OCI-LY1 (cell line): ENCODE measurements around the gene HLCS.

Experiments
- EZH2 ChIP-seq: fragments of 200-600 bp; sonication (generic), shearing (Covaris generic); IDR thresholded peaks from 2 replicates; pipeline ENCODE4 v1.8.0; 2017; ENCODE audit warnings: borderline replicate concordance, mixed run types, mild to moderate bottlenecking, antibody characterized with exemption, low read length, moderate library complexity, mixed read lengths
- TF ChIP-seq, protein P1 (sequence below): fragments of 200-600 bp; sonication (generic), shearing (Covaris generic); IDR thresholded peaks from 2 replicates; pipeline ENCODE4 v1.5.1; 2017; ENCODE audit warnings: mild to moderate bottlenecking, antibody characterized with exemption, low read length, moderate library complexity, mixed read lengths

DNA sequence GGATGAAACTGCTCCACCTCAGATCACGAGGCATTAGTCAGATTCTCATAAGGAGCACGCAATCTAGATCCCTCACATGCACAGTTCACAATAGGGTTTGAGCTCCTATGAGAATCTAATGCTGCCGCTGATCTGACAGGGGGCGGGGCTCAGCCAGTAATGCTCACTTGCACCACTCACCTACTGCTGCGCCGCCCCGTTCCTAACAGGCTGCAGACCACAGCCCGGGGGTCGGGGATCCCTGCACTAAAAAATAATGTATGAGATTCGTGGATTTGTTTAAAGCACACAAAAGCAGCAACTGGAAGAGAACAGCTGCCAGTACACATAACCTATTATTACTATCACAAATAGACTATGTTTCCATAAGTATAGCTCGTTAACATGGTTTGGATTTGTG, 72.9 kb downstream of the HLCS start:
- TF ChIP-seq, protein P1, sequence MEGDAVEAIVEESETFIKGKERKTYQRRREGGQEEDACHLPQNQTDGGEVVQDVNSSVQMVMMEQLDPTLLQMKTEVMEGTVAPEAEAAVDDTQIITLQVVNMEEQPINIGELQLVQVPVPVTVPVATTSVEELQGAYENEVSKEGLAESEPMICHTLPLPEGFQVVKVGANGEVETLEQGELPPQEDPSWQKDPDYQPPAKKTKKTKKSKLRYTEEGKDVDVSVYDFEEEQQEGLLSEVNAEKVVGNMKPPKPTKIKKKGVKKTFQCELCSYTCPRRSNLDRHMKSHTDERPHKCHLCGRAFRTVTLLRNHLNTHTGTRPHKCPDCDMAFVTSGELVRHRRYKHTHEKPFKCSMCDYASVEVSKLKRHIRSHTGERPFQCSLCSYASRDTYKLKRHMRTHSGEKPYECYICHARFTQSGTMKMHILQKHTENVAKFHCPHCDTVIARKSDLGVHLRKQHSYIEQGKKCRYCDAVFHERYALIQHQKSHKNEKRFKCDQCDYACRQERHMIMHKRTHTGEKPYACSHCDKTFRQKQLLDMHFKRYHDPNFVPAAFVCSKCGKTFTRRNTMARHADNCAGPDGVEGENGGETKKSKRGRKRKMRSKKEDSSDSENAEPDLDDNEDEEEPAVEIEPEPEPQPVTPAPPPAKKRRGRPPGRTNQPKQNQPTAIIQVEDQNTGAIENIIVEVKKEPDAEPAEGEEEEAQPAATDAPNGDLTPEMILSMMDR = no peak
- TF ChIP-seq EZH2 = no peak
